ENCODE measurements around the gene CES2.
A peak's percentile ranks its signal among the peaks of the same experiment; 100 is the strongest.
"Not testable (repeated sequence)": the region's sequence is repeated elsewhere in the genome, so short reads cannot be mapped to it uniquely, and the experiment has no call there.

The CES2 gene

GRCh38 chr16:66958857-66959703 is 23.8 kb downstream of the CES2 start:
- DNase-seq: no peak

- DNase-seq: no peak
These were observed 24.4 kb downstream of the CES2 start for GRCh38 chr16:66959704-66960161.

- DNase-seq: no peak
These were observed 25.0 kb downstream of the CES2 start for GRCh38 chr16:66960270-66960669.

- DNase-seq: peak; percentile 74
These were observed 25.9 kb downstream of the CES2 start, which contains the start of gene CES3 for GRCh38 chr16:66961065-66961744. CES3 (plus strand) TSS chr16:66961266; CDS start chr16:66961308, 42 bp downstream.

GRCh38 chr16:66961914-66962313 is 26.6 kb downstream of the CES2 start:
- DNase-seq: no peak

GRCh38 chr16:66964049-66964448 is 28.7 kb downstream of the CES2 start:
- no peak for DNase-seq

GRCh38 chr16:66968847-66969246 is 33.5 kb downstream of the CES2 start:
- no peak for DNase-seq

GRCh38 chr16:66970775-66971720 is 35.7 kb downstream of the CES2 start:
- no peak for DNase-seq

- no peak for DNase-seq
These were observed 37.7 kb downstream of the CES2 start for GRCh38 chr16:66972983-66973382.

- no peak for DNase-seq
These were observed 38.4 kb downstream of the CES2 start for GRCh38 chr16:66973716-66974115.

GRCh38 chr16:66974156-66974931 is 39.0 kb downstream of the CES2 start:
- DNase-seq: not testable (repeated sequence)

- DNase-seq: not testable (repeated sequence)
These were observed 39.6 kb downstream of the CES2 start for GRCh38 chr16:66974932-66975246.

- DNase-seq: no peak
These were observed 40.1 kb downstream of the CES2 start for GRCh38 chr16:66975302-66975893.

- DNase-seq: no peak
These were observed 41.4 kb downstream of the CES2 start for GRCh38 chr16:66976746-66977145.

- DNase-seq: peak; percentile 84
These were observed 42.2 kb downstream of the CES2 start for GRCh38 chr16:66977341-66978113.

- no peak for DNase-seq
These were observed 43.8 kb downstream of the CES2 start for GRCh38 chr16:66979011-66979717.

GRCh38 chr16:66983033-66983432 is 47.7 kb downstream of the CES2 start:
- DNase-seq: no peak

GRCh38 chr16:66984892-66985311 is 49.6 kb downstream of the CES2 start:
- DNase-seq: no peak

GRCh38 chr16:66986559-66986958 is 51.2 kb downstream of the CES2 start:
- DNase-seq: no peak

GRCh38 chr16:66988197-66988788 is 53.0 kb downstream of the CES2 start, which contains the start of gene CES4A:
CES4A (plus strand) TSS chr16:66988589; CDS start chr16:66988773, 184 bp downstream.
- DNase-seq: no peak
